Measurements from ENCODE around the gene GREM1.

The GREM1 gene

DNA sequence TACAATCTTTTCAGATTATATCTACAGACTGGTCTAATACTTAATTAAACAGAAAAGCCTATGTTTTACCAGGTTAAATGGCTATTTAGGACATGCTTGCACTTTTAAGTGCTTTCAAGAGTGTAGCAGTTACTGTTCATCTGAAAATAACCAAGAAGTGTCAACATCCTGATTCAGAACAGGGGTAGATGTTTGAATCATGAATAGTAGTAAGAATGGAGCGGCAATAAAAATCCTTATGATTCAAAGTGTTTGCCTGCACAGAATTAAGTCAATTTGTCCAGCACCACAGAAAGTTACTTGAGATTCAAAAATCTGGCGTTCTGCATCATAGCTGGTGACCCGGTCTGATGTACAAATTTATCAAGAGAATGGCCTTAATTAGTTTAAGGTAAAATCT lies 48.3 kb downstream of the GREM1 start:
- TF ChIP-seq, protein P1, sequence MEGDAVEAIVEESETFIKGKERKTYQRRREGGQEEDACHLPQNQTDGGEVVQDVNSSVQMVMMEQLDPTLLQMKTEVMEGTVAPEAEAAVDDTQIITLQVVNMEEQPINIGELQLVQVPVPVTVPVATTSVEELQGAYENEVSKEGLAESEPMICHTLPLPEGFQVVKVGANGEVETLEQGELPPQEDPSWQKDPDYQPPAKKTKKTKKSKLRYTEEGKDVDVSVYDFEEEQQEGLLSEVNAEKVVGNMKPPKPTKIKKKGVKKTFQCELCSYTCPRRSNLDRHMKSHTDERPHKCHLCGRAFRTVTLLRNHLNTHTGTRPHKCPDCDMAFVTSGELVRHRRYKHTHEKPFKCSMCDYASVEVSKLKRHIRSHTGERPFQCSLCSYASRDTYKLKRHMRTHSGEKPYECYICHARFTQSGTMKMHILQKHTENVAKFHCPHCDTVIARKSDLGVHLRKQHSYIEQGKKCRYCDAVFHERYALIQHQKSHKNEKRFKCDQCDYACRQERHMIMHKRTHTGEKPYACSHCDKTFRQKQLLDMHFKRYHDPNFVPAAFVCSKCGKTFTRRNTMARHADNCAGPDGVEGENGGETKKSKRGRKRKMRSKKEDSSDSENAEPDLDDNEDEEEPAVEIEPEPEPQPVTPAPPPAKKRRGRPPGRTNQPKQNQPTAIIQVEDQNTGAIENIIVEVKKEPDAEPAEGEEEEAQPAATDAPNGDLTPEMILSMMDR (conservative IDR thresholded peaks at IDR 0.05; ENCODE audit: low read depth), result no peak

DNA sequence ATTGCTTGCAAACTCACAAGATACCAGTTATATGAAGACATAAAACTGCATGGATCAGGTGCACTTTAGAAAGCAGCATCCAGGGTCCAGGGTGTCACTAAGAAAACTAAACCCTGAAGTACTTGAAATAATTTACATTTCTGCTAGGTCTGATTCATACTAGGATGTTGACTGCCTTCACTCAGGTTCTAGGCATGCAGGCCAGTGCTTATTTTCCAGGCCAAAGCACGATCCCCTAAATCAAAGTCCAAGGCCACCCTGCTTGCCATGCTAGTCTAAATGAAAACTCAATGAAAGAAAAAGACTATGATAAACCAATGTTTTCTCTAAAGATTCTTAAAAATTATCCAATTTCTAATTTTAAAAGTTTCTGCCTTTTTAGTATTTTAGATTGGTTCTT lies 49.4 kb downstream of the GREM1 start:
- ChIA-PET CTCF (no interaction called here), POLR2A (ENCODE audit: low non-redundant PET) (no interaction called here)
- no peak for DNase-seq (ENCODE audit: low spot score)
- TF ChIP-seq, protein P1 (conservative IDR thresholded peaks at IDR 0.05; ENCODE audit: low read depth), result no peak
- H3K27ac ChIP-seq, result no peak overlapping the region

More for the DNA sequence above, 48.3 kb downstream of the GREM1 start:
- DNase-seq (ENCODE audit: low spot score), result no peak
- H3K27ac ChIP-seq, result no peak overlapping the region
- ChIA-PET POLR2A (ENCODE audit: low non-redundant PET) (no interaction called here), CTCF (no interaction called here)

DNA sequence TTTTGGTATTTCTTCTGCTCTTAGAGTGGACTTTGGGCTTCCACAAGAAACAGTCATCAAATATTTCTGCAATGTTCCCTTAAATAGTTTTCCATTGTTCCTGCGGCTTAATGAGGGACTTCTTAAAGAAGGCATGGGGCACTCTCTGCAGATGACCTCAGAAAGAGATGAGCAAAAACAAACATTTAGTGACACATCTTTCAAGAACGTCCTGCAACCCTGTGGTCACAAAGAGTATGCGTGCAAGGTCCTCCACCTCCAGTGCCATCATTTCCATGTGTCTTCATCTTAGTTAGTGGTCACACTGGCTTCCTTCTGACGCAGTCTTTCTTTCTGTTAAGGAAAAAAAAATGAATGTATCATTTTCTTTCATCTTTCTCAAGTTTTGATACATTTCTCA lies 56.2 kb downstream of the GREM1 start:
- H3K27ac ChIP-seq, result no peak overlapping the region
- TF ChIP-seq, protein P1 (conservative IDR thresholded peaks at IDR 0.05; ENCODE audit: low read depth), result no peak
- POLR2A ChIA-PET (ENCODE audit: low non-redundant PET), result no interaction called here
- peak; percentile 10 for DNase-seq (ENCODE audit: low spot score)
- CTCF ChIA-PET, result no interaction called here

DNA sequence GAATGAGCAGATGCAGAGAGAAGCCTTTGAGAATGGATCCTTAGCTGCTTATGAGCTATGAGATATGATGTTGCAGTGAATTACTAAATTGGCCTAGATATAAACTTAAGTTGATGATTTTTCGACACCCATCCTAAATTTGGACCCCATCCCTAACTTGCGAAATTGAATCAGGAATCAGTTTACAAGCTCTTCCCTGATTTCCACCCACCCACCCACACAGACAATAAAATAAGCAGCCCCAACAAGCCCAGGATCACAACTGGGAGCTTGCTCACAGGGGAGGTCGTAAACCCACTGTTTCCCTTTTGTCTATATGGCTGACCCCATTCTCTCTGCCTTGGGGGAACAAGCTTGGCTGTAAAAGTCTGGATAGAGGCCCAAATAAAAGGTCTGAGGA lies 57.3 kb downstream of the GREM1 start:
- POLR2A ChIA-PET (ENCODE audit: low non-redundant PET), result no interaction called here
- no peak overlapping the region for H3K27ac ChIP-seq
- CTCF ChIA-PET, result interaction anchor here (0.6 kb wide), 1 partner anchor 1334 kb away, joined by 3 read pairs; no protein-coding TSS in a partner anchor
- DNase-seq (ENCODE audit: low spot score), result no peak
- TF ChIP-seq, protein P1 (conservative IDR thresholded peaks at IDR 0.05; ENCODE audit: low read depth), result no peak

DNA sequence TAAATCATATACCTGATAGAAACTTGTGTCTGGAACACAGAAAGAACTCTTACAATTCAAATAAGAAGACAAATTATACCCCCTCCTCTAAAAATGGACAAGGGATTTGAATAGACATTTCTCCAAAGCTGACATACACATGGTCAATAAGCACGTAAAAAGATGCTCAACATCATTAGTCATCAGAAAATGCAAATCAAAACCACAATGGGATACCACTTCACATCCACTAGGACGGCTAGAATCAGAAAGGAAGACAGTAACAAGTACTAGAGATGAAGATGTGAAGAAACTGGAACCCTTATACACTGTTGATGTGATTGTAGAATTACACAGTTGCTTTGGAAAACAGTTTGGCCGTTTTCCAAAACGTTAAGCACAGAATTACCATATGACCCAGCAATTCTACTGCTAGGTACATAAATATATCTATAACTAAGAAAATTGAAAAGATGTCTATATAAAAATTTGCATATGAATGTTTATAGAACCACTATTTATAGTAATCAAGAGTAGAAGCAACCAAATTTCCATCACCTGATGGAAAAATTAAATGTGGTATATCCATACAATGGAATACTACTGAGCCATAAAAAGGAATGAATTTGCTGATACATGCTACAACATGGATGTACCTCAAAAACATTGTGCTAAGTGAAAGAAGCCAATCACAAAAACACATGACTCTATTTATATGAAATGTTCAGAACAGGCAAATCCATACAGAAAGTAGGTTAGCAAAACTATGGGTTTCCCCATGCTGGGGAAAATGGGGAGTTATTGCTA lies 60.8 kb downstream of the GREM1 start:
- DNase-seq (ENCODE audit: low spot score), result no peak
- TF ChIP-seq, protein P1 (conservative IDR thresholded peaks at IDR 0.05; ENCODE audit: low read depth), result no peak
- POLR2A ChIA-PET (ENCODE audit: low non-redundant PET), result no interaction called here
- CTCF ChIA-PET, result interaction anchor here (0.6 kb wide), 1 partner anchor 94 kb away, joined by 4 read pairs; no protein-coding TSS in a partner anchor
- H3K27ac ChIP-seq, result no peak overlapping the region

DNA sequence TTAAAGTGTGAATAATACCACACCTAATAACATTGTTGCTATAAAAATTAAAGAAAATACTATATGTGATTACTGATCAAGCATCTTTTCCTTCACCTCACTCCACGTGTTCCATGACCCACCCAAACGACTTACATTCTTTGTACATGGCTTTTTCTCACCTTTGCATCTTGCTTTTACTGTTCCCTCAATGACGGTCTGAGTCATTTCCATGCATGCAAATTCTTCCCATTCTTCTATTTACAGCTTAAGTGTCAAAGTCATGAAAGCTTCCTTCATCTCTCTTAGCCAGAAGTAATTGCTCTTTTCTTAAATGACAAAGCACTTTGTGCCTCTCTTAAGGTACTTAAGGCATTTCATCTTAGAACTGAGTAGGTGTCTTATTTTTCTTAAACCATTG lies 64.0 kb downstream of the GREM1 start:
- POLR2A ChIA-PET (ENCODE audit: low non-redundant PET), result no interaction called here
- CTCF ChIA-PET, result no interaction called here
- DNase-seq (ENCODE audit: low spot score), result no peak
- no peak overlapping the region for H3K27ac ChIP-seq
- TF ChIP-seq, protein P1 (conservative IDR thresholded peaks at IDR 0.05; ENCODE audit: low read depth), result no peak

Measured in RWPE1 (cell line).